Erythroblast (primary cell): Measurements from ENCODE around the gene TIMM8B.

Source experiments
- GATA1 ChIP-seq: IDR thresholded peaks from 2 replicates; pipeline ENCODE4 v1.6.1; 2011; ENCODE audit warnings: low read depth, mild to moderate bottlenecking, control low read depth, low read length, moderate library complexity
- POLR2A ChIP-seq: IDR thresholded peaks from 2 replicates; pipeline ENCODE4 v1.6.1; 2011; ENCODE audit warnings: mild to moderate bottlenecking, low read length

- no peak for TF ChIP-seq POLR2A
- no peak for TF ChIP-seq GATA1
Observed at GRCh38 chr11:112132737-112133136, 46.2 kb upstream of the TIMM8B start.
